ENCODE results near the gene PPP3R2.
"Not testable (repeated sequence)": the region's sequence is repeated elsewhere in the genome, so short reads cannot be mapped to it uniquely, and the experiment has no call there.

PPP3R2 gene

DNA sequence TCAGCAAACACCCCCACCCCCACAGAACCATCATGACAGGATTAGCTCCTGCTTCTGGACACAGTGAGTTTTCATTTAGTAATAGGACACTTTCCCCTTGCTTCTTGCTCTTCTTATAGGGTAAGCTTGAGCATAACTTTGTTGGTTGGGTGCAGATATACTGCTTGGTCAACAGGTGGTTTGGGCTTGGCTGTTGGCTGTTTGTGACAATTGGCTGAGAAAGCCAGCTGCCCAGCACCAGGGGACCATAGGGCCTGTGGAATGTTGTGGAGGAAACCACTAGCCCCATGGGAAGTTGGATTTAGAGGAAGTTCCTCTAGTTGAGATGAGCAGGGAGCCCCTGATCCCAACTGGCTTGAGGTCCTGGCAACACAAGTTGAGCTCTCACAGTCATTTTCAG lies 30.5 kb downstream of the PPP3R2 start:
- no peak overlapping the region for H3K4me3 ChIP-seq (replicated peaks; ENCODE audit: insufficient read depth, low read length)
- TF ChIP-seq POLR2AphosphoS5 (IDR thresholded peaks at IDR 0.05; ENCODE audit: low read depth) (no peak), GABPA (IDR thresholded peaks at IDR 0.05; ENCODE audit: low read depth) (no peak)
- TF ChIP-seq, protein P1, sequence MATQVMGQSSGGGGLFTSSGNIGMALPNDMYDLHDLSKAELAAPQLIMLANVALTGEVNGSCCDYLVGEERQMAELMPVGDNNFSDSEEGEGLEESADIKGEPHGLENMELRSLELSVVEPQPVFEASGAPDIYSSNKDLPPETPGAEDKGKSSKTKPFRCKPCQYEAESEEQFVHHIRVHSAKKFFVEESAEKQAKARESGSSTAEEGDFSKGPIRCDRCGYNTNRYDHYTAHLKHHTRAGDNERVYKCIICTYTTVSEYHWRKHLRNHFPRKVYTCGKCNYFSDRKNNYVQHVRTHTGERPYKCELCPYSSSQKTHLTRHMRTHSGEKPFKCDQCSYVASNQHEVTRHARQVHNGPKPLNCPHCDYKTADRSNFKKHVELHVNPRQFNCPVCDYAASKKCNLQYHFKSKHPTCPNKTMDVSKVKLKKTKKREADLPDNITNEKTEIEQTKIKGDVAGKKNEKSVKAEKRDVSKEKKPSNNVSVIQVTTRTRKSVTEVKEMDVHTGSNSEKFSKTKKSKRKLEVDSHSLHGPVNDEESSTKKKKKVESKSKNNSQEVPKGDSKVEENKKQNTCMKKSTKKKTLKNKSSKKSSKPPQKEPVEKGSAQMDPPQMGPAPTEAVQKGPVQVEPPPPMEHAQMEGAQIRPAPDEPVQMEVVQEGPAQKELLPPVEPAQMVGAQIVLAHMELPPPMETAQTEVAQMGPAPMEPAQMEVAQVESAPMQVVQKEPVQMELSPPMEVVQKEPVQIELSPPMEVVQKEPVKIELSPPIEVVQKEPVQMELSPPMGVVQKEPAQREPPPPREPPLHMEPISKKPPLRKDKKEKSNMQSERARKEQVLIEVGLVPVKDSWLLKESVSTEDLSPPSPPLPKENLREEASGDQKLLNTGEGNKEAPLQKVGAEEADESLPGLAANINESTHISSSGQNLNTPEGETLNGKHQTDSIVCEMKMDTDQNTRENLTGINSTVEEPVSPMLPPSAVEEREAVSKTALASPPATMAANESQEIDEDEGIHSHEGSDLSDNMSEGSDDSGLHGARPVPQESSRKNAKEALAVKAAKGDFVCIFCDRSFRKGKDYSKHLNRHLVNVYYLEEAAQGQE (IDR thresholded peaks at IDR 0.05; ENCODE audit: insufficient replicate concordance, low read depth): no peak
- no peak overlapping the region for H3K27ac ChIP-seq (replicated peaks)
- DNase-seq (ENCODE audit: low read depth in 1 of 2, low spot score in 1 of 2): no peak
- no peaks in the 10 kb centered on the region for H3K27me3 ChIP-seq (ENCODE audit: insufficient read depth, poor library complexity, severe bottlenecking)

DNA sequence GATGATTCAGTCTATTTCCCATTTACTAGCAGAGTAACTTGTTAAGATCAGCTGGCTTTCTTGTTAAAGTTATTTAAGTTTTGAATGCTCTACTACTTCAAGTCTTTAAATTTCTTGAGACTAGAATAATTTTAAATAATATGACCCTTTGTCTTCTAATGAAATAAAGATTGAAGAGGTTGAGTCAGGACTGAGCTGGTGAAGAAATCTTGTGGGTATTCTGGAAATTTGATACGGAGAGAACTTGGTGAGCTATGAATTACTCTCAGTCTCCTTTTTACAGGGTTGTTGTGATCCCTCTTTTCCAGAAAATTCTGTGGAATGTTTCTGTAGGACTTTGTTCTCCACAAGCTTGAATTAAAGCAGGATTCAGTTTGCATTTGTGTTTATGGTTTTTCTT lies 31.8 kb downstream of the PPP3R2 start:
- H3K4me3 ChIP-seq (replicated peaks; ENCODE audit: insufficient read depth, low read length): no peak overlapping the region
- H3K27me3 ChIP-seq (ENCODE audit: insufficient read depth, poor library complexity, severe bottlenecking): no peaks in the 10 kb centered on the region
- TF ChIP-seq POLR2AphosphoS5 (IDR thresholded peaks at IDR 0.05; ENCODE audit: low read depth) (no peak), SPI1 (IDR thresholded peaks at IDR 0.05; ENCODE audit: borderline replicate concordance, low read depth) (no peak), GABPA (IDR thresholded peaks at IDR 0.05; ENCODE audit: low read depth) (no peak)
- TF ChIP-seq, protein P1 (IDR thresholded peaks at IDR 0.05; ENCODE audit: insufficient replicate concordance, low read depth): no peak
- TF ChIP-seq, protein P2, sequence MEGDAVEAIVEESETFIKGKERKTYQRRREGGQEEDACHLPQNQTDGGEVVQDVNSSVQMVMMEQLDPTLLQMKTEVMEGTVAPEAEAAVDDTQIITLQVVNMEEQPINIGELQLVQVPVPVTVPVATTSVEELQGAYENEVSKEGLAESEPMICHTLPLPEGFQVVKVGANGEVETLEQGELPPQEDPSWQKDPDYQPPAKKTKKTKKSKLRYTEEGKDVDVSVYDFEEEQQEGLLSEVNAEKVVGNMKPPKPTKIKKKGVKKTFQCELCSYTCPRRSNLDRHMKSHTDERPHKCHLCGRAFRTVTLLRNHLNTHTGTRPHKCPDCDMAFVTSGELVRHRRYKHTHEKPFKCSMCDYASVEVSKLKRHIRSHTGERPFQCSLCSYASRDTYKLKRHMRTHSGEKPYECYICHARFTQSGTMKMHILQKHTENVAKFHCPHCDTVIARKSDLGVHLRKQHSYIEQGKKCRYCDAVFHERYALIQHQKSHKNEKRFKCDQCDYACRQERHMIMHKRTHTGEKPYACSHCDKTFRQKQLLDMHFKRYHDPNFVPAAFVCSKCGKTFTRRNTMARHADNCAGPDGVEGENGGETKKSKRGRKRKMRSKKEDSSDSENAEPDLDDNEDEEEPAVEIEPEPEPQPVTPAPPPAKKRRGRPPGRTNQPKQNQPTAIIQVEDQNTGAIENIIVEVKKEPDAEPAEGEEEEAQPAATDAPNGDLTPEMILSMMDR (IDR thresholded peaks at IDR 0.05; ENCODE audit: insufficient read depth, low read length): no peak
- H3K27ac ChIP-seq (replicated peaks): no peak overlapping the region
- DNase-seq (ENCODE audit: low read depth in 1 of 2, low spot score in 1 of 2): no peak

DNA sequence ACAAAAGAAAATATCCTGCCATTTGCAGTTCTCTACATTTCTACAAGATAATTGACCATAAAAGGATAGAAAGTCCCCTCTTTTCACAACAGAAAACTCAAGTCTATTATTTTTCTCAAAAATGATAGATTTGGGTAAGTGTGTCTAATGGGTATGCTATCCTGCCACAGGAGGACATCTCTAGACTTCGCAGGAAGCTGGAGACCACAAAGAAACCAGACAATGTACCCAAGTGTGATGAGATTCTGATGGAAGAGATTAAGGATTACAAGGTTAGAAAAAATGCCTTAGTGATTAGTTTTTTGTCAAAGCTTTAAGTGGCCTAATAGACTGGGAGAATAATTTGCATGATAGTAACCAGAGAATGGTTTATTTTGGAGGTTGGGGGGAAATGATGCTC lies 33.0 kb downstream of the PPP3R2 start:
- no peak for DNase-seq (ENCODE audit: low read depth in 1 of 2, low spot score in 1 of 2)
- no peaks in the 10 kb centered on the region for H3K27me3 ChIP-seq (ENCODE audit: insufficient read depth, poor library complexity, severe bottlenecking)
- TF ChIP-seq, protein P1 (IDR thresholded peaks at IDR 0.05; ENCODE audit: insufficient replicate concordance, low read depth): no peak
- TF ChIP-seq POLR2AphosphoS5 (IDR thresholded peaks at IDR 0.05; ENCODE audit: low read depth) (no peak), SPI1 (IDR thresholded peaks at IDR 0.05; ENCODE audit: borderline replicate concordance, low read depth) (no peak)
- H3K27ac ChIP-seq (replicated peaks): no peak overlapping the region
- no peak overlapping the region for H3K4me3 ChIP-seq (replicated peaks; ENCODE audit: insufficient read depth, low read length)

DNA sequence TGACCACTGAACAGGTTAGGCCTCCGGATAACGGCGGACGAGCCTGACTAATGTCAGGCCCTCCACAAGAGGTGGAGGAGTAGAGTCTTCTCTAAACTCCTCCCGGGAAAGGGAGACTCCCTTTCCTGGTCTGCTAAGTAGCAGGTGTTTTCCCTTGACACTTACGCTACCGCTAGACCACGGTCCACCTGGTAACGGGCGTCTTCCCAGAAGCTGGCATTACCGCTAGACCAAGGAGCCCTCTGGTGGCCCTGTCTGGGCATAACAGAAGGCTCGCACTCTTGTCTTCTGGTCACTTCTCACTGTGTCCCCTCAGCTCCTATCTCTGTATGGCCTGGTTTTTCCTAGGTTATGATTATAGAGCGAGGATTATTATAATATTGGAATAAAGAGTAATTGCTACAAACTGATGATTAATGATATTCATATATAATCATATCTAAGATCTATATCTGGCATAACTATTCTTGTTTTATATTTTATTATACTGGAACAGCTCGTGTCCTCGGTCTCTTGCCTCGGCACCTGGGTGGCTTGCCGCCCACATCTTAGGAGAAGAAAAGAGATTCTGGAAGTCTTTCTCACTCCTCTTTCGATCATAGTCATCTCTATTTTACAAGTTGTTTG lies 45.2 kb downstream of the PPP3R2 start:
- H3K27ac ChIP-seq (replicated peaks); H3K27me3 ChIP-seq (ENCODE audit: insufficient read depth, poor library complexity, severe bottlenecking); H3K4me3 ChIP-seq (replicated peaks; ENCODE audit: insufficient read depth, low read length); DNase-seq (ENCODE audit: low read depth in 1 of 2, low spot score in 1 of 2): not testable (repeated sequence)
